ENCODE results near the gene RBM38. TPM values are rescaled to one million over a fixed set of nuclear protein-coding genes. Genes with fewer than 3 reads are reported as not detected.

RBM38 gene
- total and polyA plus RNA-seq, 9 of the 15 experiments (the other 6 are each of a cell fraction or from before 2014, with no cell fraction given), result 0.28 to 82.4 (median 33.2) TPM

DNA sequence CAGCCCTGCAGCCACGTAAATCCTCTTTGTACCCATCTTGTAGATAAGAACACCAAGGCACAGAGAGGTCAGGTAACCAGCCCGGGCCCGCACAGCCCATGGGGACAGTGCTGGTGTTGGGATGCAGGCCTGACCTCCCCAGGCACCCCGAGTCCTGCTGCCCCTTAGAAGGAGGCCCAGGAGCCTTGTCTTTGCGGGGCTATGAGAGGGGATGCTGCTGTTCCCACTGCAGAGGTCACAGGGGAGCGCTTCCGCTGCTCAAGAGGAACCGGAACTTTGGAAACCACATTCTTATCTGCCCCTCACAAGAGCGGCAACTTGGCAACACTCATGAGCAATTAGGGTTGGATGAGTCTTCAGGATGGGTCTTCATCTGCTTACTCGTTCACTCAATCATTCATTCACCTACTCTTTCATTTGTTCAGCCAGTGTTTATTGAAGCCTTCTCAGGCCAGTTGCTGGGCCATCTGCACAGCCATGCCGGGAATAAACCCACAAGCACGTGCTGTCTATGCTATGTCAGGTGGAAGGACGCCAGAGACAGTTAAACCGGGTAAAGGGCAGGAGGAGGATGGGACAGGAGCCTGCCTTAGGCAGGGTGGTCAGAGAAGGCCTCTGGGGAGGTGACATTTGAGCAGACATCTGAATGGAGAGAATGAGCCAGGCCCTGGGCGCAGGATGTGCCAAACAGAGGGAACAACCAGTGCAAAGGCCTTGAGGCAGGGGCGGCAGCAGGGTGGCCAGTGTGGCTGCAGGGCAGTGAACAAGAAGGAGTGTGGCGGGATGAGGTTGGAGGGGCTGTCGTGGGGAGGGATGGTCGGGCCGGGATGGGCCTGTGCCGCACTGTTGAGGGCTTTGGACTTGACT lies 60.8 kb downstream of the RBM38 start (continued):
- TF ChIP-seq, protein P1, sequence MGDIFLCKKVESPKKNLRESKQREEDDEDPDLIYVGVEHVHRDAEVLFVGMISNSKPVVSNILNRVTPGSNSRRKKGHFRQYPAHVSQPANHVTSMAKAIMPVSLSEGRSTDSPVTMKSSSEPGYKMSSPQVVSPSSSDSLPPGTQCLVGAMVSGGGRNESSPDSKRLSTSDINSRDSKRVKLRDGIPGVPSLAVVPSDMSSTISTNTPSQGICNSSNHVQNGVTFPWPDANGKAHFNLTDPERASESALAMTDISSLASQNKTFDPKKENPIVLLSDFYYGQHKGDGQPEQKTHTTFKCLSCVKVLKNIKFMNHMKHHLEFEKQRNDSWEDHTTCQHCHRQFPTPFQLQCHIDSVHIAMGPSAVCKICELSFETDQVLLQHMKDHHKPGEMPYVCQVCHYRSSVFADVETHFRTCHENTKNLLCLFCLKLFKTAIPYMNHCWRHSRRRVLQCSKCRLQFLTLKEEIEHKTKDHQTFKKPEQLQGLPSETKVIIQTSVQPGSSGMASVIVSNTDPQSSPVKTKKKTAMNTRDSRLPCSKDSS (IDR thresholded peaks at IDR 0.05; ENCODE audit: low read depth, partially characterized antibody), result no peak
- TF ChIP-seq XRCC4 (IDR thresholded peaks at IDR 0.05; ENCODE audit: extremely low read depth, insufficient read depth, insufficient read length) (no peak), CTBP1 (IDR thresholded peaks at IDR 0.05; ENCODE audit: borderline replicate concordance) (peak; percentile 92), SMAD2 (IDR thresholded peaks at IDR 0.05; ENCODE audit: low read depth, low read length) (no peak), CREM (IDR thresholded peaks at IDR 0.05; ENCODE audit: low read depth) (peak; percentile 60; the same call in 1 of the 2 replicates), SRSF7 (optimal IDR thresholded peaks at IDR 0.05; ENCODE audit: low read depth, low read length) (no peak), HDAC6 (IDR thresholded peaks at IDR 0.05; ENCODE audit: low read depth, low read length) (no peak), GATA2 (CRISPR knock-in tag; IDR thresholded peaks at IDR 0.05) (peak; percentile 76), COPS2 (conservative IDR thresholded peaks at IDR 0.05) (no peak), TRIM24 (IDR thresholded peaks at IDR 0.05) (peak; percentile 83 to 85), KAT7 (CRISPR knock-in tag; IDR thresholded peaks at IDR 0.05; ENCODE audit: borderline replicate concordance) (no peak), CREBBP (IDR thresholded peaks at IDR 0.05; ENCODE audit: low read depth, low read length) (no peak), ZNF12 (CRISPR knock-in tag; IDR thresholded peaks at IDR 0.05) (no peak), SRSF1 (IDR thresholded peaks at IDR 0.05; ENCODE audit: low read depth, low read length) (no peak)
- TF ChIP-seq, protein P2, sequence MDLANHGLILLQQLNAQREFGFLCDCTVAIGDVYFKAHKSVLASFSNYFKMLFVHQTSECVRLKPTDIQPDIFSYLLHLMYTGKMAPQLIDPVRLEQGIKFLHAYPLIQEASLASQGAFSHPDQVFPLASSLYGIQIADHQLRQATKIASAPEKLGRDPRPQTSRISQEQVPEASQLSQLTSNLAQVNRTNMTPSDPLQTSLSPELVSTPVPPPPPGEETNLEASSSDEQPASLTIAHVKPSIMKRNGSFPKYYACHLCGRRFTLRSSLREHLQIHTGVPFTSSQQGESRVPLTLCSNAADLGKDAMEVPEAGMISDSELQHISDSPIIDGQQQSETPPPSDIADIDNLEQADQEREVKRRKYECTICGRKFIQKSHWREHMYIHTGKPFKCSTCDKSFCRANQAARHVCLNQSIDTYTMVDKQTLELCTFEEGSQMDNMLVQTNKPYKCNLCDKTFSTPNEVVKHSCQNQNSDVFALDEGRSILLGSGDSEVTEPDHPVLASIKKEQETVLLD (IDR thresholded peaks at IDR 0.05), result no peak; the same call in 1 of the 2 replicates
- TF ChIP-seq, protein P3, sequence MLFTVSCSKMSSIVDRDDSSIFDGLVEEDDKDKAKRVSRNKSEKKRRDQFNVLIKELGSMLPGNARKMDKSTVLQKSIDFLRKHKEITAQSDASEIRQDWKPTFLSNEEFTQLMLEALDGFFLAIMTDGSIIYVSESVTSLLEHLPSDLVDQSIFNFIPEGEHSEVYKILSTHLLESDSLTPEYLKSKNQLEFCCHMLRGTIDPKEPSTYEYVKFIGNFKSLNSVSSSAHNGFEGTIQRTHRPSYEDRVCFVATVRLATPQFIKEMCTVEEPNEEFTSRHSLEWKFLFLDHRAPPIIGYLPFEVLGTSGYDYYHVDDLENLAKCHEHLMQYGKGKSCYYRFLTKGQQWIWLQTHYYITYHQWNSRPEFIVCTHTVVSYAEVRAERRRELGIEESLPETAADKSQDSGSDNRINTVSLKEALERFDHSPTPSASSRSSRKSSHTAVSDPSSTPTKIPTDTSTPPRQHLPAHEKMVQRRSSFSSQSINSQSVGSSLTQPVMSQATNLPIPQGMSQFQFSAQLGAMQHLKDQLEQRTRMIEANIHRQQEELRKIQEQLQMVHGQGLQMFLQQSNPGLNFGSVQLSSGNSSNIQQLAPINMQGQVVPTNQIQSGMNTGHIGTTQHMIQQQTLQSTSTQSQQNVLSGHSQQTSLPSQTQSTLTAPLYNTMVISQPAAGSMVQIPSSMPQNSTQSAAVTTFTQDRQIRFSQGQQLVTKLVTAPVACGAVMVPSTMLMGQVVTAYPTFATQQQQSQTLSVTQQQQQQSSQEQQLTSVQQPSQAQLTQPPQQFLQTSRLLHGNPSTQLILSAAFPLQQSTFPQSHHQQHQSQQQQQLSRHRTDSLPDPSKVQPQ (CRISPR knock-in tag; IDR thresholded peaks at IDR 0.05; ENCODE audit: borderline replicate concordance), result no peak
- TF ChIP-seq, protein P4, sequence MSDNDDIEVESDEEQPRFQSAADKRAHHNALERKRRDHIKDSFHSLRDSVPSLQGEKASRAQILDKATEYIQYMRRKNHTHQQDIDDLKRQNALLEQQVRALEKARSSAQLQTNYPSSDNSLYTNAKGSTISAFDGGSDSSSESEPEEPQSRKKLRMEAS (CRISPR knock-in tag; IDR thresholded peaks at IDR 0.05), result peak; percentile 94
- TF ChIP-seq, protein P5, sequence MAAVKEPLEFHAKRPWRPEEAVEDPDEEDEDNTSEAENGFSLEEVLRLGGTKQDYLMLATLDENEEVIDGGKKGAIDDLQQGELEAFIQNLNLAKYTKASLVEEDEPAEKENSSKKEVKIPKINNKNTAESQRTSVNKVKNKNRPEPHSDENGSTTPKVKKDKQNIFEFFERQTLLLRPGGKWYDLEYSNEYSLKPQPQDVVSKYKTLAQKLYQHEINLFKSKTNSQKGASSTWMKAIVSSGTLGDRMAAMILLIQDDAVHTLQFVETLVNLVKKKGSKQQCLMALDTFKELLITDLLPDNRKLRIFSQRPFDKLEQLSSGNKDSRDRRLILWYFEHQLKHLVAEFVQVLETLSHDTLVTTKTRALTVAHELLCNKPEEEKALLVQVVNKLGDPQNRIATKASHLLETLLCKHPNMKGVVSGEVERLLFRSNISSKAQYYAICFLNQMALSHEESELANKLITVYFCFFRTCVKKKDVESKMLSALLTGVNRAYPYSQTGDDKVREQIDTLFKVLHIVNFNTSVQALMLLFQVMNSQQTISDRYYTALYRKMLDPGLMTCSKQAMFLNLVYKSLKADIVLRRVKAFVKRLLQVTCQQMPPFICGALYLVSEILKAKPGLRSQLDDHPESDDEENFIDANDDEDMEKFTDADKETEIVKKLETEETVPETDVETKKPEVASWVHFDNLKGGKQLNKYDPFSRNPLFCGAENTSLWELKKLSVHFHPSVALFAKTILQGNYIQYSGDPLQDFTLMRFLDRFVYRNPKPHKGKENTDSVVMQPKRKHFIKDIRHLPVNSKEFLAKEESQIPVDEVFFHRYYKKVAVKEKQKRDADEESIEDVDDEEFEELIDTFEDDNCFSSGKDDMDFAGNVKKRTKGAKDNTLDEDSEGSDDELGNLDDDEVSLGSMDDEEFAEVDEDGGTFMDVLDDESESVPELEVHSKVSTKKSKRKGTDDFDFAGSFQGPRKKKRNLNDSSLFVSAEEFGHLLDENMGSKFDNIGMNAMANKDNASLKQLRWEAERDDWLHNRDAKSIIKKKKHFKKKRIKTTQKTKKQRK (IDR thresholded peaks at IDR 0.05; ENCODE audit: borderline replicate concordance, low read depth, low read length), result no peak
